Measurements from ENCODE around the gene SMARCA1.
"Not testable (repeated sequence)": the region's sequence is repeated elsewhere in the genome, so short reads cannot be mapped to it uniquely, and the experiment has no call there.

SMARCA1 gene, protein sequence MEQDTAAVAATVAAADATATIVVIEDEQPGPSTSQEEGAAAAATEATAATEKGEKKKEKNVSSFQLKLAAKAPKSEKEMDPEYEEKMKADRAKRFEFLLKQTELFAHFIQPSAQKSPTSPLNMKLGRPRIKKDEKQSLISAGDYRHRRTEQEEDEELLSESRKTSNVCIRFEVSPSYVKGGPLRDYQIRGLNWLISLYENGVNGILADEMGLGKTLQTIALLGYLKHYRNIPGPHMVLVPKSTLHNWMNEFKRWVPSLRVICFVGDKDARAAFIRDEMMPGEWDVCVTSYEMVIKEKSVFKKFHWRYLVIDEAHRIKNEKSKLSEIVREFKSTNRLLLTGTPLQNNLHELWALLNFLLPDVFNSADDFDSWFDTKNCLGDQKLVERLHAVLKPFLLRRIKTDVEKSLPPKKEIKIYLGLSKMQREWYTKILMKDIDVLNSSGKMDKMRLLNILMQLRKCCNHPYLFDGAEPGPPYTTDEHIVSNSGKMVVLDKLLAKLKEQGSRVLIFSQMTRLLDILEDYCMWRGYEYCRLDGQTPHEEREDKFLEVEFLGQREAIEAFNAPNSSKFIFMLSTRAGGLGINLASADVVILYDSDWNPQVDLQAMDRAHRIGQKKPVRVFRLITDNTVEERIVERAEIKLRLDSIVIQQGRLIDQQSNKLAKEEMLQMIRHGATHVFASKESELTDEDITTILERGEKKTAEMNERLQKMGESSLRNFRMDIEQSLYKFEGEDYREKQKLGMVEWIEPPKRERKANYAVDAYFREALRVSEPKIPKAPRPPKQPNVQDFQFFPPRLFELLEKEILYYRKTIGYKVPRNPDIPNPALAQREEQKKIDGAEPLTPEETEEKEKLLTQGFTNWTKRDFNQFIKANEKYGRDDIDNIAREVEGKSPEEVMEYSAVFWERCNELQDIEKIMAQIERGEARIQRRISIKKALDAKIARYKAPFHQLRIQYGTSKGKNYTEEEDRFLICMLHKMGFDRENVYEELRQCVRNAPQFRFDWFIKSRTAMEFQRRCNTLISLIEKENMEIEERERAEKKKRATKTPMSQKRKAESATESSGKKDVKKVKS

DNA sequence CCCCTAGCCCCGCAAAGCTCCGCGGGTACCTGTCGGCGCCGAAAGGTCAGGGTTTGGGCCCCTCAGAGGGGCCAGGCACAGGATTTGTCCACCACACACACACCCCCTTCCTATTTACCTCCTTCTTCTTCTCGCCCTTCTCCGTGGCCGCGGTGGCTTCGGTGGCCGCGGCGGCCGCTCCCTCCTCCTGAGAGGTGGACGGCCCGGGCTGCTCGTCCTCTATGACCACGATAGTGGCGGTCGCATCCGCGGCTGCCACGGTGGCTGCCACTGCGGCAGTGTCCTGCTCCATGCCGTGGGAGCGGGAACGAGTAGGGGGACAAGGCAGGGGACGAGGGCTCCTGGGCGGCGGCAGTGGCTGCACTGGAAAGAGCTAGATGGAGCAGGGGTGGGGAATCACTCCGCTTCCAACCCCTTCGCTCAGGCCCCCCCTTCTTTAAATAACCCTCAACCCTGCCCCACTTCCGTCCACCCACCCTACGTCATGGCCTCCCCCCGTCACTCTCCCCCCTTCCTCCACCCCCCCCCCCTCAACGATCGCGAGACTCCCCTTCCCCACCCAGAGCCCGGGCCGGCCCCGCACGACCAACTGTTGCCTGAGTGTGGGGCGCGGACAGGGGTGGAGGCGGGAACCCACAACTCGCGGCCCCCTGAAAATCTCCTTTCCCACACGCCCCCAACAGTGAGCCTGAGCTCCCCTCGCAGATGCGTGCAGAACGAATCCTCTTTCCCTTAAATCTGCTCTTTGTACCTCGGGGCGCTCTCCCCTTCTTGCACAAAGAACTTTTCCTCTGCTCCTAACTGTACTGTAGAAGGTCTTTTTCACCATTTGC lies at the start of gene SMARCA1:
Gene SMARCA1, minus strand, starts transcription at position 412 of the 833 bp plus-strand sequence. Its CDS starts 120 bp downstream, at position 292.
- DNase-seq (ENCODE audit: low read depth), result no peak

- DNase-seq (ENCODE audit: low read depth), result no peak
Measured at GRCh38 chrX:129572422-129572821, 49.1 kb upstream of the SMARCA1 start.

GRCh38 chrX:129568349-129568748 lies 45.1 kb upstream of the SMARCA1 start:
- no peak for DNase-seq (ENCODE audit: low read depth)

DNA sequence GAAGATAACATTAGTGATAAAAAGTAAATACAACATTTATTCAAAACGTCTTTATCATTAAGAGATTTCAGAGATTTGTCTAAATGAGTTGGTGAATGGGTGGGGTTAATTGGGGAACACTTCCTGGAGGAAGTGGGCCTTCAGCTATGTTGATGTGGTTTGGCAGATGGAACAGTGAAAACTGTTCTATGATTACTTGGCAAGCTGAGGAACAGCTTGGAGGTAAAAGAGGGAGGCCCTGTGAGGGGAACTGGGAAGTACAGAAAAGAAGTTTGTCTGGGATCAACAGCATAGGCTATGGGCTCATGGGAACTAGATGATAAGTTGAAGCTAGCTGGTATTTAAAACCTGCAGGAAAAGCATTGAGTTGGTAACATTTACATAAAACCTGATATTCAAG lies 42.8 kb upstream of the SMARCA1 start:
- no peak for DNase-seq (ENCODE audit: low read depth)

- DNase-seq (ENCODE audit: low read depth), result no peak
Measured at GRCh38 chrX:129565046-129565650, 41.9 kb upstream of the SMARCA1 start.

GRCh38 chrX:129564345-129564744 lies 41.1 kb upstream of the SMARCA1 start:
- not testable (repeated sequence) for DNase-seq (ENCODE audit: low read depth)

DNA sequence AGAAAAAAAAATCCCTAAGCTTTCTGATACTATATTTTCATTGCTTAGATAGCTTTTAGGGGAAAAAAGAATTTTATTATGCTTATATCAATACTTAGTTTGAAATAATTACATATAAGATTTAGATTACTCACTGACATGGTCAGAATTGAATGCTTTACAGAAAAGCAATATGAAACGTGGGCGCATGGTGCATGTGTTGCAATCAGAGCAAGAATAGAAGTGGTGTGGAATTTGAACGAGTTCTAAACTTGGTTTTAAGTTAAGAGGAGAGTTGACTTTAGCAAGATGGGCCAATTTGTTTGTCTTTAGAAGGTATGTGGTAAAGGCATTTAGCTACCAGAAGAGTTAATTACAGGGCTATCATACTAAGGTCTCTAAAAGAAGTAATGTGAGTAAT lies 38.2 kb upstream of the SMARCA1 start:
- no peak for DNase-seq (ENCODE audit: low read depth)

- DNase-seq (ENCODE audit: low read depth), result no peak
Measured at GRCh38 chrX:129559783-129560182, 36.5 kb upstream of the SMARCA1 start.

DNA sequence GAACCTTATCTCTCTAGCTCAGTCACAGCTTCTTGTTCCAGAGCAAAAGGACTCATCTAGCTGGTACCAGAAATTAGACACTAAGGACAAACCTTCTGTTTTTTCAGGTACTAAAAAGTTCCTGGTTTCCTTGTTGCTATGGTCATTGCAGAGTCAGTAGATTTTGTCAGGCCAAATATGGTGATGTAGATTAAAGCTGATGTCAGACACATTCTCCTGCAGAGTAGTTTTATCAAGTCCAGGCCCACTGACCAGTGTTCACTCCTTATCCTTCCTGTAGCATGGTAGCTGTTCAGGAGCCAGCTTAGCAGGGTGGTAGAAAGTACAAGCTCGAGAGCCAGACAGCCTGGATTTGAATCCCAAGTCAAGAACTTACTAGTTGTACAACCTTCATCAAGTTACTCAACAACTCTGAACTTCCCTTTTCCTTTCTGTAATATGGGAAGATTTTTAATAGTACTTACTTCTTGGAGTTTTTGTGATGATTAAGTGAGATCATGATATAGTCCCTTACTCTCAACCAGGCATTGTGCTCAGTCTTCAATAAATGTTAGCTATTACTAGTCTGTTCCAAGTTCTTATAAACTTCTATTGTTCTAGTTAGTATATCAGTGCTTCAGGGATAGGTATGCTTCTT lies 34.7 kb upstream of the SMARCA1 start:
- DNase-seq (ENCODE audit: low read depth), result no peak

GRCh38 chrX:129556806-129557315 lies 33.6 kb upstream of the SMARCA1 start:
- DNase-seq (ENCODE audit: low read depth), result no peak

DNA sequence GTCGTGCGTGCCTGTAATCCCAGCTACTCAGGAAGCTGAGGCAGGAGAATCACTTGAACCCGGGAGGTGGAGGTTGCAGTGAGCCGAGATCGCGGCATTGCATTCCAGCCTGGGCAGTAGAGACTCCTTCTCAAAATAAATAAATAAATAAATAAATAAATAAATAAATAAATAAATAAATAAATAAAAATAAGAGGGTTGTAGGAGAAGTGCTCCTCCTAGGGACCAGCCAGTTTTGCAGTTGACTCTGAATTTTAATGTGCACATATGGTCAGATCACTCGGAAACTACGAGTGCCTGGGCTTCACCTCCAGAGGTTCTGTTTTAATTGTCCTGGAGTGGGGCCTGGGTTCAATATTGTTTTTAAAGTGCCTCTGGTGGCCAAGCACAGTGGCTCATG lies 31.5 kb upstream of the SMARCA1 start:
- DNase-seq (ENCODE audit: low read depth), result not testable (repeated sequence)

- DNase-seq (ENCODE audit: low read depth), result no peak
Measured at GRCh38 chrX:129553619-129554288, 30.5 kb upstream of the SMARCA1 start.

GRCh38 chrX:129549124-129549523 lies 25.8 kb upstream of the SMARCA1 start:
- DNase-seq (ENCODE audit: low read depth), result no peak

DNA sequence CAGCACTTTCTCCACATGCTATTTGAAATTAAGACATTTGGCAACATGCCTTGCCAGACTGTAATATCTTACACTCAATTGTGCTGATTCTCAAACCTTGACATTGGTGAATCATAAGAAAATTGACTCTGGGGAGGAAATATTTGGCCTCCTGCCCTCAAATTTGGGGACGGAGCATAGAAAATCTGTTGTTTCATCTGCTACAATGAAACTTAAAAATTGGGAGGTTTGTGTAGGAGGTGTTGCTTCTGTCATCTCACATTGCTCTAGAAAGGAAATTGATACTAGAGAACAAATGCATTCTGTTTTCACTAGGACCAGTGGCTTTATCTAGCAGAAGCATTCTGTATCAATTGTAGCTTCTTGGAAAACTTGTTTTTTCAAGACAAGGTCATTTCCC lies 22.1 kb upstream of the SMARCA1 start:
- DNase-seq (ENCODE audit: low read depth), result no peak

DNA sequence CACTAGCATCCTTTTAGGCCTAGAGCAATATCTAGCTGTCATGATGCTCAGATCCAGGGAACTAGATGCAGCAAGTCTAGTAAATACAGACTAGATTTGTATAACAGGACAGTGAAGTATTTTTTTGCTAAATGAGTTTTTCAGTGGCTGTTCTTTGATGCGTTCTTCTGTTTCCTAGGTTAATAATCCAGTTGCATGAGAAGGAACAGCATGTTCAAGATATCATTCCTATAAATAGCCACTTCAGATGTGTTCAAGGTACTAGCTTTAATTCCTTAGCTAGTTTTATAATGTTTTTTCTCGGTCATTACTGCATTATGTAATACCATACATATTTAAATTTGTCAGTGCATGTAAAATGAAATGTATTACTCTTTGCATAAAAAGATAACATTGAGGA lies 21.5 kb upstream of the SMARCA1 start:
- no peak for DNase-seq (ENCODE audit: low read depth)

DNA sequence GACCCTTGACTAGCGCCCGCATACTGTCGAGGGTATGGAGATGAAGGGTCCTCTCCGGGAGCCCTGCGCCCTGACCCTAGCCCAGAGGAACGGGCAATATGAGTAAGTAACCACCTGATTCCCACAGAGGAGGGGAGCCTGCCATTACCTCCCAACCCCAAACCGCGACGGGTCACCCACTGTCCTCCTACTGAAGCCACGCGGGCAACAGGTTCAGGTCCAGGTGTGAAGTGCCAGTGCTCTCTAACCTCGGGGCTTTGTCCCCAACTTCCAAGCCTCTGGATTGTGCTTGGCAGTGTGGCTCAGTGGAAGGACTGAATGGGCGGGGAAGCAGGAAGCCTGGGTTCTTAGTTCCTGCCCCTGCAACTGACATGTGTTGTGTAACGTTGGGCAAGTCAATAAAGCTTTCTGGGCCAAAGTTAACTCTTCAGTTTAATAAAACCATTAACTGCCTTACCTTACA lies 17.5 kb upstream of the SMARCA1 start:
- no peak for DNase-seq (ENCODE audit: low read depth)

DNA sequence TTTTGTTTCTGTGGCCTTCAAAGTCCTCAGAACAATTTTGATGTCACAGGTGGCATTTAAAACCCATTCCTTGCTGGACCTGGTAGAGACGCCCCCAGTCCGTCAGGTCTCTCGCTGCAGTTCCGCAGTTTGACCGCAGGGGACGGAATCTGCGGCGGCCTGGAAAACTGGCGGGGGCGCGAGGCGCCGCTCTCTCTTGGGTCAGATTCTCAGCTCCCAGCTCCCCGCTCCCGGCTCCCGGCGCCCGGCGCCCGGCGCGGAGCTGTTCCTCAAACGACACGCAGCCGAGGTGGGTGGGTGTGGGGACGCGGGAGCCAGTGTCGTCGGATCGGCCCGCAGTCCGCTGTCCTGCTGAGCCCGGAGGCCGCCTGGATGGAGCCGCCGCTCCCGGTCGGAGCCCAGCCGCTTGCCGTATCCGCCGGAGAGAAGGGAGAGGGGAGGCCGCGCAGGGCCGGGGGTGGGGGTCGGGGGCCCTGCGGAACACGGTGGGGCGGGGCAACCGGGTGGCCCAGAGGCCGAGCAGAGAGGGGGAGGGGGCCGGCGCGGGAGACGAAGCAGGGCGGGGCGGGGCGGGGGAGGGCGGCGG lies 16.9 kb upstream of the SMARCA1 start, which contains the start of gene OCRL:
Gene OCRL, plus strand, starts transcription at position 192 of the 586 bp plus-strand sequence. Its CDS starts 181 bp downstream, at position 373.
- DNase-seq (ENCODE audit: low read depth), result peak; percentile 37

- no peak for DNase-seq (ENCODE audit: low read depth)
Measured at GRCh38 chrX:129534816-129535578, 11.7 kb upstream of the SMARCA1 start.

GRCh38 chrX:129531132-129531531 lies 7.8 kb upstream of the SMARCA1 start:
- DNase-seq (ENCODE audit: low read depth), result no peak
